Adipose tissue (tissue), 3 donors: ENCODE data around the gene TLR7. TPM values are rescaled to one million over a fixed set of nuclear protein-coding genes. Genes with fewer than 3 reads are reported as not detected.

Experiments used
- H3K27ac ChIP-seq: one replicate; pipeline ENCODE4 v1.5.1; 2013; ENCODE audit warnings: low read depth, low read length
- WGBS, 3 donors: extraction: QIAGEN DNeasy Blood & Tissue Kit; methylation state at CpG; one replicate each; pipeline ENCODE4 v1.1.7; 2013; 5-methylcytosine and 5-hydroxymethylcytosine counted together
- polyA plus RNA-seq, 3 donors: library from polyadenylated mRNA; stranded (reverse); fragments of 200-250 nt; gene quantifications; one replicate each; pipeline ENCODE4 v1.2.3, GENCODE V29; 2013
- donor health status: healthy with polysubstance abuse.
- donor health status: Bipolar disorder and iron deficiency.
- donor health status: healthy.

TLR7 gene
- polyA plus RNA-seq, 3 donors = 0.03 to 0.13 (median 0.11) TPM

DNA sequence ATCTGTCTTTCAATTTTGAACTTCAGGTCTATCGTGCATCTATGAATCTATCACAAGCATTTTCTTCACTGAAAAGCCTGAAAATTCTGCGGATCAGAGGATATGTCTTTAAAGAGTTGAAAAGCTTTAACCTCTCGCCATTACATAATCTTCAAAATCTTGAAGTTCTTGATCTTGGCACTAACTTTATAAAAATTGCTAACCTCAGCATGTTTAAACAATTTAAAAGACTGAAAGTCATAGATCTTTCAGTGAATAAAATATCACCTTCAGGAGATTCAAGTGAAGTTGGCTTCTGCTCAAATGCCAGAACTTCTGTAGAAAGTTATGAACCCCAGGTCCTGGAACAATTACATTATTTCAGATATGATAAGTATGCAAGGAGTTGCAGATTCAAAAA, 19.7 kb downstream of the TLR7 start:
- 88 to 99% (median 89%) methylated on average over 3 of the region's 3 CpGs for WGBS, 3 donors
- no peak overlapping the region for H3K27ac ChIP-seq

DNA sequence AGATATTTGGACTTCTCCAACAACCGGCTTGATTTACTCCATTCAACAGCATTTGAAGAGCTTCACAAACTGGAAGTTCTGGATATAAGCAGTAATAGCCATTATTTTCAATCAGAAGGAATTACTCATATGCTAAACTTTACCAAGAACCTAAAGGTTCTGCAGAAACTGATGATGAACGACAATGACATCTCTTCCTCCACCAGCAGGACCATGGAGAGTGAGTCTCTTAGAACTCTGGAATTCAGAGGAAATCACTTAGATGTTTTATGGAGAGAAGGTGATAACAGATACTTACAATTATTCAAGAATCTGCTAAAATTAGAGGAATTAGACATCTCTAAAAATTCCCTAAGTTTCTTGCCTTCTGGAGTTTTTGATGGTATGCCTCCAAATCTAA, 20.3 kb downstream of the TLR7 start:
- H3K27ac ChIP-seq = no peak overlapping the region
- WGBS, 3 donors = 74 to 85% (median 81%) methylated on average over 2 of the region's 2 CpGs

- WGBS, 3 donors = 68 to 92% (median 76%) methylated on average over 3 of the region's 3 CpGs
These were observed 20.9 kb downstream of the TLR7 start for GRCh38 chrX:12887767-12888166.

DNA sequence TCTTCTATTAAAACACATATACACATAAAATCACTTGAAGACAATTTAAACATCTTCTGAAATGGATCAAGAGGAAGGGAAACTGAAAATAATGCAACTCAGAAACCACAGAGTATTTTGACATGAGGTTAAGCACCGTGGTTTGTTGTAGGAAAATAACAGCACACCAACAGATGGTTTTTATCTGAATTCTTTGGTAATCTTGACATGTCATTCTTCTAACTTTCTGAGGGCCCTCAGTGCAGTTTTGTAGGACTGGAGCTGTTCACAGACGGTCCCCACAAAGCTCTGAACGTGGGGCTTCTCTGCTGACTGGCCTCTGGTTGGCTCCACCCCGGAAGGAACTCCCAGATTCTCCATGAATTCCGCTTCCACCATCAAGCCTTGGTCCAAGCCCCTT, 23.6 kb downstream of the TLR7 start:
- no peak overlapping the region for H3K27ac ChIP-seq
- WGBS, 3 donors = 36 to 49% (median 41%) methylated on average over 5 of the region's 5 CpGs

More at GRCh38 chrX:12887767-12888166, 20.9 kb downstream of the TLR7 start:
- no peak overlapping the region for H3K27ac ChIP-seq

DNA sequence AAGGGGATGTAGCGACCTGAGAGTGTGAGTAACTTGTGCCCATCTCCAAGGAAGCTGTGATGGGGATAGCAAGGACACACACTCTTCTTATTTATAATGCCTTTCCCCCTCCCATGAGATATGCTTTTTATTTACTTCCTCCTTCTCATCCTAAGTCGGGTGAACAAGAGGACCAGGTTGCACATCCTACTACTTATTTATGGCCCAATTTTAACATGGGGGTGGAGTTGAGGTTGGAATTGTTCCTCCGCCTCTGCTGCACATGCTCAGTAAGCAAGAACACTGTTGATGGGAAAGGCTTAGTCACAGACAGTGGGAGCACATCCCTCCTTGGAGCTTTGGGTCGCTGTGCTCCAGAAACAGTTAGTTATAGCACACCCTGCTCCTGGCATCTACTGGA, 24.3 kb downstream of the TLR7 start:
- 65 to 81% (median 68%) methylated on average over 4 of the region's 4 CpGs for WGBS, 3 donors
- no peak overlapping the region for H3K27ac ChIP-seq

DNA sequence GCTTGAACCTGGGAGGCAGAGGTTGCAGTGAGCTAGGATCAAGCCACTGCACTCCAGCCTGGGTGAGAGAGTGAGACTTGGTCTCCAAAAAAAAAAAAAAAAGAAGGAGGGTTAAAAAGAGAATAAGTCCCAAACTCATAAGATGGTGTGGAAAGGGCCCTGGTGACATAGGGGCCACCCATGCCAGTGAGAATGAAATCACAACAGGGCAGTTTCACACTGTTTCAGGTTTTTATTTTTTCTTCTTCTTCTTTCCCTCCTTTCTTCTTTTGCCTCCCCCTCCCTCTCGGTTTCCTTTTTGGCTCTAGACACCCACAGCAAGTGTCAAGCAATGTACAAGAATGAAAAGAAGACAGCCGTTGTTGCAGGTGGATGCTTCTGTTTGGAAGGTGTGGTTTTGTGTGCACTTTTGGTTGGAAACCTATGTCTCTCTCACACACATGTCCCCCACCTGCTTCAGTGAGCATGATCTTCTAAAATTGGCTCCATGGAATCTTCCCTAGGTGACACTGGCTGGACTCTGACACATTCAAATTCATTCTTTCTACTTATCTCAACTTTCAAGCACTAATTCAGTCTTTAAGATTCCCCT, 25.1 kb downstream of the TLR7 start:
- WGBS, 3 donors = 13 to 33% (median 31%) methylated on average over 2 of the region's 2 CpGs

GRCh38 chrX:12892716-12893115, 25.8 kb downstream of the TLR7 start:
- 46 to 97% (median 63%) methylated on average over 2 of the region's 2 CpGs for WGBS, 3 donors
- H3K27ac ChIP-seq = no peak overlapping the region

More for the DNA sequence above, 25.1 kb downstream of the TLR7 start:
- no peak overlapping the region for H3K27ac ChIP-seq

- no peak overlapping the region for H3K27ac ChIP-seq
- 49 to 57% (median 56%) methylated on average over 12 of the region's 12 CpGs for WGBS, 3 donors
These were observed 27.5 kb downstream of the TLR7 start for GRCh38 chrX:12894074-12895030.

- no peak overlapping the region for H3K27ac ChIP-seq
These were observed 29.0 kb downstream of the TLR7 start for GRCh38 chrX:12895866-12896265.

DNA sequence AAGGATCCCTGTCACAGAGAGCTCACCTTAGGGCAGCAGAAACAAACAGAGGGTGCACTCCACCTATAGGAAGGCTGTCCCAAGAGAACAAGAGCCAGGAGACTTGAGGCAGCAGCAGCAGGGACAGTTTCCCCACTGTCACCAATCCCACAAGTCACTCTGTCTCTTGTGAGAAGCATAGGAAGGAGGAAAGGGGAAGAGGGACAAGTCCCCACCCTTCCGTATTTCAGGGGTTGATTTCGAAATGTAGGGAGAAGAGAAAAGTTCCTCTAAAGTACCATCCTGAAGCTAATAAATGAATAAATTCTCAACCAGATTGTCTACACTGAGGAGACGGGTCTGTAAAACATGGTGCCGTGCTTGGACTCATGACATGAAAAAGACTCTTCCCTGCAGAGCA, 30.1 kb downstream of the TLR7 start:
- H3K27ac ChIP-seq = no peak overlapping the region
- WGBS, 3 donors = 56 to 77% (median 66%) methylated on average over 4 of the region's 4 CpGs

More at GRCh38 chrX:12895866-12896265, 29.0 kb downstream of the TLR7 start:
- 37 to 46% (median 46%) methylated on average over 2 of the region's 2 CpGs for WGBS, 3 donors

DNA sequence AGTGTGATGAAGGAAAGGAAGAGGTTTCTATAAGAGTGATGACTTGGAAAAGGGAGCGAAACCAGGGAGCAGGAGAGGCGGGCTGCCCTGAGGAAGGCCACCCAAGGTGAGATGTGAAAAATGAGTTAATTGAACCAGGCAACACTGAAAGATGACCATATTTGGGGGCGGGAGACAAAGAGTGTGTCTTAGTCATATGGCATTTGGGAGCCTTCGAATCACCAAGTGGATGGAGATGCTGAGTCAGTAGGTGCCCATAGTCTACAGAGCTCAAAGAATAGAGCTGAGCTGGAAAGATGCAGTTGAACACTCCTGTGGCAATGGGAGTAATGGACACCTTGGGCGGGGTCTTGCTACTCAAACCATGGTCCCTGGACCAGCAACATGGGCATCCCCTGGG, 31.2 kb downstream of the TLR7 start:
- WGBS, 3 donors = 86 to 92% (median 92%) methylated on average over 5 of the region's 5 CpGs

DNA sequence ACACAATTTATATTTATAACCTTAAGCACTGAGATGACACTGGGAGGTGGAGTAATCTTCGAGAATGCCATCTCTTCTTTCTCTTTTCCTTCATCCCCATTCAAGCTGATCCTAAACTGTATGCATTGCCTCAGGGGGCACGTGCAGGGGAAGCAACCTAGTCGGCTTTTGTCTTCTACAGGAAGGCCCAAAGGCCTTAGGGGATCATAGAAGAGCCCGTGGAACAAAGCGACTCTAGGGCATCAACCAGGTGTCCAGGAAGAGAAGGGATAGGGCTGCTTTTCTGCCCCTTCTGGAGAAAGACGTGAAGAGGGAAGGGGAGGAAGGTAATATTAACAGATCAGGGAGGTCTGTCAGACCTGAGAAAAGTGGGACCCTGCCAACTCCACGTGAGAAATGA, 32.6 kb downstream of the TLR7 start:
- 43 to 70% (median 53%) methylated on average over 4 to 7 of the region's 7 CpGs for WGBS, 3 donors

More for the DNA sequence above, 31.2 kb downstream of the TLR7 start:
- no peak overlapping the region for H3K27ac ChIP-seq

GRCh38 chrX:12901486-12901885, 34.6 kb downstream of the TLR7 start:
- no peak overlapping the region for H3K27ac ChIP-seq
- WGBS, 3 donors = 12 to 15% (median 15%) methylated on average over 10 of the region's 10 CpGs

More for the DNA sequence above, 32.6 kb downstream of the TLR7 start:
- H3K27ac ChIP-seq = no peak overlapping the region

GRCh38 chrX:12903646-12904045, 36.8 kb downstream of the TLR7 start:
- whole genome bisulfite sequencing, 3 donors = 49 to 63% (median 62%) methylated on average over 8 of the region's 8 CpGs
- H3K27ac ChIP-seq = no peak overlapping the region

GRCh38 chrX:12906046-12906761, 39.3 kb downstream of the TLR7 start, which contains the start of gene TLR8:
TLR8 (plus strand) TSS chrX:12906620; CDS start chrX:12906707, 87 bp downstream.
- no peak within 1 kb of the TSS for H3K27ac ChIP-seq
- WGBS, 3 donors = 64 to 93% (median 72%) methylated on average over 15 of the region's 15 CpGs

DNA sequence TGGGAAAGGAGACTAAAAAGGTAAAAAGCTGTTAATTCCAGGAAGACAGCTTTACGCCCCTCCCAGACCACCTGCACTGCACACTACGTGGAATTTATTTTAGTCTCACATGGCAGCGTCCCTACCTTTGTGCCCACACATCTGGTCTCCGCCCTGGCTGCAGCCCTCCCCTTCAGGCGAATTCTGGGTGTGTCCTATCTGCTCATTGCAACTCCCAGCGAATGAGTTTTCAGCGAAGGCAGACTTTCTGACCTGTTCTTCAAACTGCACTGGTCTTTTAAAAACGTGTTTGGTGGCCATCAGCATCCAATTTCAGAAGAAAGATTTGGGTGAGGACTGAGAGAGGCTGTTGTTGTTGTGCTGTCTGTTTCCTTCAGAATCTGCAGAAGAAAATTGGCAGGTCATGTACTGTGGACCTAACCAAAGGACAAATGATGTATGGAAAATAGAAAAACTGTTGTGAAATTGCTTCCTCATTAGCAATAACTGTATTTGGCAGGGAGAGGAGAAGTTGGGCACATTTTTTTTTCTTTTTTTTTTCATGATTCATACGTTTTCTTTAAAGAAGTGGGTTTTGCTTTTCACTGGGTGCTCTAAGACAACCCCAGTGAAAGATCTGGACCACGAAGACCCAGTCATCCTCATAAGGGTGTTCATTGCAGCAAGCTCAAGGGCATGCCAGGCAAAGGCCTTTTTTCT, 43.7 kb downstream of the TLR7 start:
- WGBS, 3 donors = 45 to 56% (median 46%) methylated on average over 10 of the region's 10 CpGs
- no peak overlapping the region for H3K27ac ChIP-seq

DNA sequence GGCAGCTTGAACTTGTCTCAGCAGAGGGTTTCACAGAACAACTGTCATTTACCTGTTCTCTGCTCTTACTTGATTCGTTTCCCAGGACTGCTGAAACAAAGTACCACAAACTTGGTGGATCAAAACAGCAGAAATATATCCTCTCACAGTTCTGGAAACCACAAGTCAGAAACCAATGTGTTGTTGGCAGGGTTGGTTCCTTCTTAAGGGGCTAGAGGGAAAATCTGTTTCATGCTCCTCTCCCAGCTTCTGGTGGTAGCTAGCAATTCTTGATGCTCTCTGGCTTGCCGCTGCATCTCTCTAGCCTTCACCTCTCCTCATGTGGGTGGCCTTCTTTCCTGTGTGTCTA, 44.2 kb downstream of the TLR7 start:
- 48 to 81% (median 70%) methylated on average over 2 of the region's 2 CpGs for WGBS, 3 donors
- no peak overlapping the region for H3K27ac ChIP-seq

DNA sequence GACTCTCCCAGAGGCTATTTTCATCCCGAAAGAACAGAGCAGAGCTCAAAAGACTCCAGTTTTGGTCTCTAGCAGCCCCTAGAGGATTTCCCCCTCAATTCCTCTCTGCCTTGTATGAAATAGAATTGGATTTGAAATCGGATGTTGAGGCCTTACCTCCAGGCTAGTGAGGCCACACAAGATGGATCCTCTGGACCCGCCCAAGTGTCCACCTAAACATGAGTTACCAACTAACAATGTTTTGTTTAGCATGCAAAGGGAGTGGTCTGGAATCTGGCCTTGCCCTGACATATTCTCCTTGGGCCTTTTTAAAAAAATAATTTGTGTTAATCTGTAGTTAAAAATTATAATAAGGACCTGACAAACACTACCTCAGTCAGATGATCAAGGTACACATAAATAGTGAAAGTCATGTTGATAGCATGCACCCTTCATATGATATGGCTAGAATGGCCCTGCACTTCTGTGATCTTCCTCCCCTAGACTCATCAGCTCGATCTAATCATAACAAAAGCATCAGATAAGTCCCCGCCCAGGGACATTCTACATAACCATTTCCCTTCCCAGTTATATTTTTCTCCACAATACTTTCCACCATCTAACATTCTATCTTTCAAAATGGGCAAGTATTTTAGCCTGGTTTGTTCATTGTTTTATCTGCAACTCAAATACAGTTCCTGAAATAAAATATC, 46.1 kb downstream of the TLR7 start:
- 70 to 83% (median 75%) methylated on average over 5 of the region's 5 CpGs for WGBS, 3 donors
- no peak overlapping the region for H3K27ac ChIP-seq
